Measurements from ENCODE around the gene PTP4A2.
"Not testable (repeated sequence)": the region's sequence is repeated elsewhere in the genome, so short reads cannot be mapped to it uniquely, and the experiment has no call there.

PTP4A2 gene

GRCh38 chr1:31924839-31925238 is 13.3 kb downstream of the PTP4A2 start:
- DNase-seq (ENCODE audit: low spot score), result no peak

GRCh38 chr1:31923901-31924535 is 14.2 kb downstream of the PTP4A2 start:
- no peak for DNase-seq (ENCODE audit: low spot score)

- no peak for DNase-seq (ENCODE audit: low spot score)
Measured at GRCh38 chr1:31920956-31921355, 17.2 kb downstream of the PTP4A2 start.

GRCh38 chr1:31919591-31919990 is 18.6 kb downstream of the PTP4A2 start:
- no peak for DNase-seq (ENCODE audit: low spot score)

- no peak for DNase-seq (ENCODE audit: low spot score)
Measured at GRCh38 chr1:31915438-31915837, 22.7 kb downstream of the PTP4A2 start.

GRCh38 chr1:31913968-31914367 is 24.2 kb downstream of the PTP4A2 start:
- no peak for DNase-seq (ENCODE audit: low spot score)

GRCh38 chr1:31912839-31913239 is 25.3 kb downstream of the PTP4A2 start:
- DNase-seq (ENCODE audit: low spot score), result no peak

GRCh38 chr1:31911994-31912780 is 26.0 kb downstream of the PTP4A2 start:
- no peak for DNase-seq (ENCODE audit: low spot score)

GRCh38 chr1:31910933-31911332 is 27.2 kb downstream of the PTP4A2 start:
- no peak for DNase-seq (ENCODE audit: low spot score)

GRCh38 chr1:31909691-31910090 is 28.5 kb downstream of the PTP4A2 start:
- DNase-seq (ENCODE audit: low spot score), result no peak

- no peak for DNase-seq (ENCODE audit: low spot score)
Measured at GRCh38 chr1:31906557-31906956, 31.6 kb downstream of the PTP4A2 start.

- no peak for DNase-seq (ENCODE audit: low spot score)
Measured at GRCh38 chr1:31905681-31906080, 32.5 kb downstream of the PTP4A2 start.

GRCh38 chr1:31905093-31905509 is 33.1 kb downstream of the PTP4A2 start:
- no peak for DNase-seq (ENCODE audit: low spot score)

- no peak for DNase-seq (ENCODE audit: low spot score)
Measured at GRCh38 chr1:31904339-31905092, 33.7 kb downstream of the PTP4A2 start.

GRCh38 chr1:31902510-31902860 is 35.7 kb downstream of the PTP4A2 start:
- no peak for DNase-seq (ENCODE audit: low spot score)

- DNase-seq (ENCODE audit: low spot score), result no peak
Measured at GRCh38 chr1:31901838-31902509, 36.2 kb downstream of the PTP4A2 start.

- no peak for DNase-seq (ENCODE audit: low spot score)
Measured at GRCh38 chr1:31900790-31901189, 37.4 kb downstream of the PTP4A2 start.

GRCh38 chr1:31897526-31898100 is 40.6 kb downstream of the PTP4A2 start:
- no peak for DNase-seq (ENCODE audit: low spot score)

GRCh38 chr1:31895474-31896198 is 42.5 kb downstream of the PTP4A2 start:
- not testable (repeated sequence) for DNase-seq (ENCODE audit: low spot score)

- no peak for DNase-seq (ENCODE audit: low spot score)
Measured at GRCh38 chr1:31891280-31891679, 46.9 kb downstream of the PTP4A2 start.

GRCh38 chr1:31888291-31888690 is 49.9 kb downstream of the PTP4A2 start:
- no peak for DNase-seq (ENCODE audit: low spot score)
